Ishikawa (cell line): ENCODE data around the gene ST14.

Source experiments
- CEBPB ChIP-seq: IDR thresholded peaks from 2 replicates; pipeline ENCODE4 v1.6.1; 2012
- EGR1 ChIP-seq: IDR thresholded peaks from 2 replicates; pipeline ENCODE4 v1.6.1; 2012
- EP300 ChIP-seq: IDR thresholded peaks from 2 replicates; pipeline ENCODE4 v1.6.1; 2012; ENCODE audit warnings: borderline replicate concordance
- FOXM1 ChIP-seq: IDR thresholded peaks from 2 replicates; pipeline ENCODE4 v1.6.1; 2012; ENCODE audit warnings: low read depth, borderline replicate concordance
- RAD21 ChIP-seq: IDR thresholded peaks from 2 replicates; pipeline ENCODE4 v1.6.1; 2012; ENCODE audit warnings: low read depth
- TAF1 ChIP-seq: IDR thresholded peaks from 2 replicates; pipeline ENCODE4 v1.6.1; 2012; ENCODE audit warnings: low read depth, mild to moderate bottlenecking
- TEAD4 ChIP-seq: IDR thresholded peaks from 2 replicates; pipeline ENCODE4 v1.6.1; 2012
- YY1 ChIP-seq: IDR thresholded peaks from 2 replicates; pipeline ENCODE4 v1.6.1; 2012; ENCODE audit warnings: low read depth
- TF ChIP-seq, protein P1 (sequence below): IDR thresholded peaks from 2 replicates; pipeline ENCODE4 v1.6.1; 2012; ENCODE audit warnings: low read depth, mild to moderate bottlenecking
- TF ChIP-seq, protein P2 (sequence below): IDR thresholded peaks from 2 replicates; pipeline ENCODE4 v1.6.1; 2012
- TF ChIP-seq, protein P3 (sequence below): IDR thresholded peaks from 2 replicates; pipeline ENCODE4 v1.6.1; 2012

DNA sequence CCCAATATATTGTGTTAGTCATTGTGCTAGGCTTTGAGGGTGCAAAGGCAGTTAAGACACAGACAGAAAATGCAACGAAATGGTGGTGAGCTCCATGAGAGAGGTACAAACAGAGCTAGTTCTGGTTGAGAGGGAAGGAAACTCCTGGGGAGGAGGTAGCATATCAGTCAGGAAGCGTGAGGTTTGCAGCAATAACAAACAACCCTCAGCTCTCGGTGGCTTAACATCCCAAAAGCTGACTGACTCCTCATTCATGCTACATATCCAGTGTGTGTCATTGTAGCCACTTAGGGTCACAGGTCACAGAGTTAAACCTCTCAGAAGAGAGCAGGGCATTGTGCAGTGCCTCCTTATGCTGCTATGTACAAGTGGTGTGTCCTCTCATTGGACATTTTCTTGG is 1.7 kb upstream of the ST14 start:
- TF ChIP-seq EP300 (no peak), YY1 (no peak), EGR1 (no peak), RAD21 (no peak), TAF1 (no peak), TEAD4 (no peak), CEBPB (no peak), FOXM1 (no peak)
- TF ChIP-seq, protein P1, sequence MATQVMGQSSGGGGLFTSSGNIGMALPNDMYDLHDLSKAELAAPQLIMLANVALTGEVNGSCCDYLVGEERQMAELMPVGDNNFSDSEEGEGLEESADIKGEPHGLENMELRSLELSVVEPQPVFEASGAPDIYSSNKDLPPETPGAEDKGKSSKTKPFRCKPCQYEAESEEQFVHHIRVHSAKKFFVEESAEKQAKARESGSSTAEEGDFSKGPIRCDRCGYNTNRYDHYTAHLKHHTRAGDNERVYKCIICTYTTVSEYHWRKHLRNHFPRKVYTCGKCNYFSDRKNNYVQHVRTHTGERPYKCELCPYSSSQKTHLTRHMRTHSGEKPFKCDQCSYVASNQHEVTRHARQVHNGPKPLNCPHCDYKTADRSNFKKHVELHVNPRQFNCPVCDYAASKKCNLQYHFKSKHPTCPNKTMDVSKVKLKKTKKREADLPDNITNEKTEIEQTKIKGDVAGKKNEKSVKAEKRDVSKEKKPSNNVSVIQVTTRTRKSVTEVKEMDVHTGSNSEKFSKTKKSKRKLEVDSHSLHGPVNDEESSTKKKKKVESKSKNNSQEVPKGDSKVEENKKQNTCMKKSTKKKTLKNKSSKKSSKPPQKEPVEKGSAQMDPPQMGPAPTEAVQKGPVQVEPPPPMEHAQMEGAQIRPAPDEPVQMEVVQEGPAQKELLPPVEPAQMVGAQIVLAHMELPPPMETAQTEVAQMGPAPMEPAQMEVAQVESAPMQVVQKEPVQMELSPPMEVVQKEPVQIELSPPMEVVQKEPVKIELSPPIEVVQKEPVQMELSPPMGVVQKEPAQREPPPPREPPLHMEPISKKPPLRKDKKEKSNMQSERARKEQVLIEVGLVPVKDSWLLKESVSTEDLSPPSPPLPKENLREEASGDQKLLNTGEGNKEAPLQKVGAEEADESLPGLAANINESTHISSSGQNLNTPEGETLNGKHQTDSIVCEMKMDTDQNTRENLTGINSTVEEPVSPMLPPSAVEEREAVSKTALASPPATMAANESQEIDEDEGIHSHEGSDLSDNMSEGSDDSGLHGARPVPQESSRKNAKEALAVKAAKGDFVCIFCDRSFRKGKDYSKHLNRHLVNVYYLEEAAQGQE: no peak
- TF ChIP-seq, protein P2, sequence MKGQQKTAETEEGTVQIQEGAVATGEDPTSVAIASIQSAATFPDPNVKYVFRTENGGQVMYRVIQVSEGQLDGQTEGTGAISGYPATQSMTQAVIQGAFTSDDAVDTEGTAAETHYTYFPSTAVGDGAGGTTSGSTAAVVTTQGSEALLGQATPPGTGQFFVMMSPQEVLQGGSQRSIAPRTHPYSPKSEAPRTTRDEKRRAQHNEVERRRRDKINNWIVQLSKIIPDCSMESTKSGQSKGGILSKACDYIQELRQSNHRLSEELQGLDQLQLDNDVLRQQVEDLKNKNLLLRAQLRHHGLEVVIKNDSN: no peak
- TF ChIP-seq, protein P3, sequence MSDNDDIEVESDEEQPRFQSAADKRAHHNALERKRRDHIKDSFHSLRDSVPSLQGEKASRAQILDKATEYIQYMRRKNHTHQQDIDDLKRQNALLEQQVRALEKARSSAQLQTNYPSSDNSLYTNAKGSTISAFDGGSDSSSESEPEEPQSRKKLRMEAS: no peak
